GM12878 (cell line): Measurements from ENCODE around the gene DNAJB8.

ENCODE experiments used
- BACH1 ChIP-seq: fragments of 450-650 bp; IDR thresholded peaks from 2 replicates; pipeline ENCODE4 v1.6.1; 2017; ENCODE audit warnings: mild to moderate bottlenecking, borderline replicate concordance
- CTCF ChIP-seq, 3 experiments: IDR thresholded peaks in 2 of 3; conservative IDR thresholded peaks in 1 of 3; 2 replicates each; pipeline ENCODE4 v1.5.1; 2011; ENCODE audit warnings: low read depth in 3 of 3, low read length in 3 of 3, mild to moderate bottlenecking in 3 of 3, control low read depth in 2 of 3, moderate library complexity in 2 of 3, inconsistent platforms in 1 of 3, mixed read lengths in 1 of 3; ENCODE audit not compliant: control insufficient read depth in 2 of 3, insufficient read depth in 1 of 3; ENCODE audit errors: extremely low read depth in 1 of 3
- POLR2A ChIP-seq: IDR thresholded peaks from 2 replicates; pipeline ENCODE4 v1.6.1; 2011; ENCODE audit warnings: low read depth, mild to moderate bottlenecking, low read length
- RCOR1 ChIP-seq: conservative IDR thresholded peaks from 2 replicates; pipeline ENCODE4 v1.6.1; 2012; ENCODE audit warnings: low read depth, low read length, improper control_type of control experiment
- YY1 ChIP-seq: IDR thresholded peaks from 2 replicates; pipeline ENCODE4 v1.6.1; 2011; ENCODE audit warnings: low read depth, mild to moderate bottlenecking, low read length
- ZBTB11 ChIP-seq: fragments of 450-650 bp; formaldehyde crosslinking; IDR thresholded peaks from 2 replicates; pipeline ENCODE4 v1.5.0; 2022; ENCODE audit warnings: mild to moderate bottlenecking, missing genetic modification characterization

GRCh38 chr3:128498127-128498626 lies 31.5 kb upstream of the DNAJB8 start:
- TF ChIP-seq ZBTB11 (no peak), CTCF (IDR thresholded peaks at IDR 0.05 in 2 of 3, conservative IDR thresholded peaks at IDR 0.05 in 1 of 3; ENCODE audit: control insufficient read depth in 2 of 3, extremely low read depth in 1 of 3, insufficient read depth in 1 of 3, low read depth in 3 of 3, low read length in 3 of 3) (no peak), RCOR1 (no peak), YY1 (no peak), BACH1 (no peak), POLR2A (no peak)
